ENCODE data around the gene CTXN1.

DNA sequence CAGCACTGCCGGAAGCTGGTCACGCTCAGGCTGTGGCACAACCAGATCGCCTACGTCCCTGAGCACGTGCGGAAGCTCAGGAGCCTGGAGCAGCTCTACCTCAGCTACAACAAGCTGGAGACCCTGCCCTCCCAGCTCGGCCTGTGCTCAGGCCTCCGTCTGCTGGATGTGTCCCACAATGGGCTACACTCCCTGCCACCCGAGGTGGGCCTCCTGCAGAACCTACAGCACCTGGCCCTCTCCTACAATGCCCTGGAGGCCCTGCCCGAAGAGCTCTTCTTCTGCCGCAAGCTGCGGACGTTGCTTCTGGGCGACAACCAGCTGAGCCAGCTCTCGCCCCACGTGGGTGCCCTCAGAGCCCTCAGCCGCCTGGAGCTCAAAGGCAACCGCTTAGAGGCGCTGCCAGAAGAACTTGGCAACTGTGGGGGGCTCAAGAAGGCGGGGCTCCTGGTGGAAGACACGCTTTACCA, 25.5 kb downstream of the CTXN1 start:
- TF ChIP-seq, protein P1, sequence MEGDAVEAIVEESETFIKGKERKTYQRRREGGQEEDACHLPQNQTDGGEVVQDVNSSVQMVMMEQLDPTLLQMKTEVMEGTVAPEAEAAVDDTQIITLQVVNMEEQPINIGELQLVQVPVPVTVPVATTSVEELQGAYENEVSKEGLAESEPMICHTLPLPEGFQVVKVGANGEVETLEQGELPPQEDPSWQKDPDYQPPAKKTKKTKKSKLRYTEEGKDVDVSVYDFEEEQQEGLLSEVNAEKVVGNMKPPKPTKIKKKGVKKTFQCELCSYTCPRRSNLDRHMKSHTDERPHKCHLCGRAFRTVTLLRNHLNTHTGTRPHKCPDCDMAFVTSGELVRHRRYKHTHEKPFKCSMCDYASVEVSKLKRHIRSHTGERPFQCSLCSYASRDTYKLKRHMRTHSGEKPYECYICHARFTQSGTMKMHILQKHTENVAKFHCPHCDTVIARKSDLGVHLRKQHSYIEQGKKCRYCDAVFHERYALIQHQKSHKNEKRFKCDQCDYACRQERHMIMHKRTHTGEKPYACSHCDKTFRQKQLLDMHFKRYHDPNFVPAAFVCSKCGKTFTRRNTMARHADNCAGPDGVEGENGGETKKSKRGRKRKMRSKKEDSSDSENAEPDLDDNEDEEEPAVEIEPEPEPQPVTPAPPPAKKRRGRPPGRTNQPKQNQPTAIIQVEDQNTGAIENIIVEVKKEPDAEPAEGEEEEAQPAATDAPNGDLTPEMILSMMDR (conservative IDR thresholded peaks at IDR 0.05; ENCODE audit: low read depth, low read length), result no peak
- TF ChIP-seq EZH2 (IDR thresholded peaks at IDR 0.05; ENCODE audit: borderline replicate concordance, low read depth, low read length, poor library complexity, severe bottlenecking), result no peak
